Neutrophil (primary cell): Measurements from ENCODE around the gene DNAH9.
"Not testable (repeated sequence)": the region's sequence is repeated elsewhere in the genome, so short reads cannot be mapped to it uniquely, and the experiment has no call there.

Source experiments
- H3K27ac ChIP-seq: fragments of 200-600 bp; sonication (generic); 2 replicates; pipeline ENCODE4 v1.5.1; 2016; ENCODE audit warnings: mild to moderate bottlenecking, moderate library complexity
- H3K27me3 ChIP-seq: fragments of 200-600 bp; sonication (generic); 2 replicates; pipeline ENCODE4 v1.6.0; 2016; ENCODE audit warnings: mild to moderate bottlenecking
- H3K36me3 ChIP-seq: fragments of 200-600 bp; sonication (generic); 2 replicates; pipeline ENCODE4 v1.5.1; 2017
- H3K4me1 ChIP-seq, 2 experiments: fragments of 200-600 bp in 1 of 2; sonication (generic) in 1 of 2; 1 replicate in 1 of 2; 2 replicates in 1 of 2; pipeline versions ENCODE4 v1.5.1 to v1.6.1; 2013 to 2016; ENCODE audit warnings: low read depth in 1 of 2, low read length in 1 of 2, mild to moderate bottlenecking in 1 of 2, moderate library complexity in 1 of 2; ENCODE audit not compliant: control insufficient read depth in 1 of 2, insufficient read depth in 1 of 2
- H3K4me3 ChIP-seq, 2 experiments: fragments of 200-600 bp in 1 of 2; sonication (generic) in 1 of 2; 1 replicate in 1 of 2; 2 replicates in 1 of 2; pipeline ENCODE4 v1.5.1; 2013 to 2016; ENCODE audit warnings: low read depth in 1 of 2, low read length in 1 of 2, mild to moderate bottlenecking in 1 of 2, moderate library complexity in 1 of 2
- H3K9me3 ChIP-seq: fragments of 200-600 bp; sonication (generic); 2 replicates; pipeline ENCODE4 v1.5.1; 2016
- CTCF ChIP-seq: fragments of 200-600 bp; sonication (generic); IDR thresholded peaks from 2 replicates; pipeline ENCODE4 v1.5.1; 2016; ENCODE audit warnings: antibody characterized with exemption

DNAH9 gene

GRCh38 chr17:11950771-11951519 is 352.7 kb downstream of the DNAH9 start:
- Histone ChIP-seq H3K27ac (no peak overlapping the region), H3K4me1 (no peaks in the 10 kb centered on the region), H3K9me3 (peaks cover 10% of the 10 kb centered on the region), H3K27me3 (no peaks in the 10 kb centered on the region), H3K36me3 (no peaks in the 10 kb centered on the region), H3K4me3 (no peak overlapping the region)
- TF ChIP-seq CTCF, result no peak

- H3K9me3 ChIP-seq, result peaks cover 10% of the 10 kb centered on the region
- H3K27ac ChIP-seq, result no peak overlapping the region
- H3K36me3 ChIP-seq, result no peaks in the 10 kb centered on the region
- H3K4me3 ChIP-seq, result no peak overlapping the region
- no peaks in the 10 kb centered on the region for H3K27me3 ChIP-seq
- no peaks in the 10 kb centered on the region for H3K4me1 ChIP-seq
- TF ChIP-seq CTCF, result no peak
Observed at GRCh38 chr17:11952610-11953009, 354.3 kb downstream of the DNAH9 start.

DNA sequence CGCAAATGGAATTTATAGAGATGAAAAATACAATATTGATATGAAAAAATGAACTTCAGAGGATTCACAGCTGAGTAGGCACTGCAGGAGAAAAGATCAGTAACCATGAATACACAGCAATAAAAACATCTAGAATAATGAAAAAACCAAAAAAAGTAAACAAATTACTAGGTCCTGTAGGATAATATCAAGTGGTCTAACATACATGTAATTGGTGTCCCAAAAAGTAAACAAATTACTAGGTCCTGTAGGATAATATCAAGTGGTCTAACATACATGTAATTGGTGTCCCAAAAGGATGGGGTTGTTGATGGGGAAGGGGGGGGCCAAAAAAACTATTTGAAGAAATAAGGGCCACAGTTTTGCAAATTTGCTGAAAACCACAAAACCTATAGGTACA is 355.7 kb downstream of the DNAH9 start:
- no peak for TF ChIP-seq CTCF
- Histone ChIP-seq H3K9me3 (peaks cover 10% of the 10 kb centered on the region), H3K27me3 (no peaks in the 10 kb centered on the region), H3K27ac (no peak overlapping the region), H3K36me3 (no peaks in the 10 kb centered on the region), H3K4me3 (no peak overlapping the region), H3K4me1 (no peaks in the 10 kb centered on the region)

DNA sequence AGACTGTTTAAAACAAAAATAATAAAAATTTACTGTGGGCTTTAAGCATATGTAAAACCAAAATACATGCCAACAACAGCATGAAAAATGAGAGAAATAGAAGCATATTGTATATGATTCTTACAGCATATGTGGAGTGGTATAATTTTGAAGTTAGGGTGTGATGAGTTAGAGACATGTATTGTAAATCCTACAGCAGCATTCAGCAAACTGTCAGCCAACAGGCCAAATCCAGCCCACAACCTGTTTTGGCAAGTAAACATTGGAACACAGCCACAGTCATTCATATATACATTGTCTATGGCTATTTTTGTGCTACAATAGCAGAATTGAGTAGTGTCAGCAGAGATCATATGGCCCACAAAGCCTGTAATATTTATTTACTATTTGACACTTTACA is 356.7 kb downstream of the DNAH9 start:
- Histone ChIP-seq H3K4me3 (no peak overlapping the region), H3K27ac (no peak overlapping the region), H3K4me1 (no peaks in the 10 kb centered on the region), H3K27me3 (no peaks in the 10 kb centered on the region), H3K9me3 (peaks cover 10% of the 10 kb centered on the region), H3K36me3 (no peaks in the 10 kb centered on the region)
- no peak for TF ChIP-seq CTCF

DNA sequence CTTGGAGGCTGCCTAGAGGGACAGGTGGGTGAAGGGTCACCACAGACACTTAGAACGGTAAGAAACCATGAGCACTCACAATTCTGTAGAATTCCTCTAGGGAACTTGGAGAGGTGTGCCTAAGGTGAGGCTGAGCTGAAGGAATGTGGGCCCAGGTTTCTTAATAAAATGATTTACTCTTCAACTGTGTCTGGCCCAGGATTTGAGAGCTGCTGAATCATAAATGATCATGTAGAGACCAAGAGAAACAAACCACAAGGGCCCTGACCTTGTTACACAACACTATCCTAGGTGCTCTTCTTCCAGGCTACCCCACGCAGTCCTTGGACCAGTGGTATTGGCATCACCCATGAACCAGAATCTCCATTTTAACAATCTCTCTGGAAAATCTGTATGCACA is 371.3 kb downstream of the DNAH9 start:
- Histone ChIP-seq H3K27ac (no peak overlapping the region), H3K27me3 (no peaks in the 10 kb centered on the region)

DNA sequence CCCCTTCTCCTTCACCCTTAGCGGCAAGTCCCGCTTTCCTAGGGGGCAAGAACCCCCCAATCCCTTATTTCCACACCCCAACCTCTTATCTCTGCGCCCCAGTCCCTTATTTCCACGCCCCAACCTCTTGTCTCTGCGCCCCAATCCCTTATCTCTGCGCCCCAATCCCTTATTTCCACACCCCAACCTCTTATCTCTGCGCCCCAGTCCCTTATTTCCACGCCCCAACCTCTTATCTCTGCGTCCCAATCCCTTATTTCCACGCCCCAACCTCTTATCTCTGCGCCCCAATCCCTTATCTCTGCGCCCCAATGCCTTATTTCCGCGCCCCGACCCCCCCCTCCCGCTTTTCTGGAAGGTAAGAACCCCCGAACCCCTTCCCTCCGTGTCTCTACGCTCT is 374.5 kb downstream of the DNAH9 start:
- not testable (repeated sequence) for H3K4me3 ChIP-seq, H3K4me1 ChIP-seq, H3K27ac ChIP-seq, H3K9me3 ChIP-seq, H3K27me3 ChIP-seq
- peaks cover 11% of the 10 kb centered on the region for H3K36me3 ChIP-seq

More for the DNA sequence above, 371.3 kb downstream of the DNAH9 start:
- no peaks in the 10 kb centered on the region for H3K36me3 ChIP-seq
- H3K9me3 ChIP-seq, result no peaks in the 10 kb centered on the region
- H3K4me1 ChIP-seq, result no peaks in the 10 kb centered on the region
- TF ChIP-seq CTCF, result no peak
- no peak overlapping the region for H3K4me3 ChIP-seq
